ENCODE data around the gene LRBA. TPM values are rescaled to one million over a fixed set of nuclear protein-coding genes. Genes with fewer than 3 reads are reported as not detected.
A peak's percentile ranks its signal among the peaks of the same experiment; 100 is the strongest.

Gene LRBA
- polyA plus RNA-seq, 1 donor, result 52.8 TPM

- H3K4me3 ChIP-seq (ENCODE audit: low read length), result no peak overlapping the region
- no CpG with 5 or more reads among the region's 3 CpGs for WGBS (ENCODE audit: insufficient coverage, low lambda C conversion rate)
- H3K4me1 ChIP-seq (ENCODE audit: control insufficient read depth, insufficient read depth, low read length), result no peaks in the 10 kb centered on the region
- H3K27me3 ChIP-seq (ENCODE audit: control insufficient read depth, insufficient read depth, low read length), result no peaks in the 10 kb centered on the region
- no peak overlapping the region for H3K27ac ChIP-seq (ENCODE audit: low read length)
- DNase-seq, result peak in 1 of 2 donors; percentile 10
- H3K9me3 ChIP-seq (ENCODE audit: control insufficient read depth, low read depth, low read length), result no peaks in the 10 kb centered on the region
- no peaks in the 10 kb centered on the region for H3K36me3 ChIP-seq (ENCODE audit: control insufficient read depth, insufficient read depth, low read length)
These were observed 797.9 kb downstream of the LRBA start for GRCh38 chr4:150217192-150217591.

GRCh38 chr4:150216726-150217125, 798.4 kb downstream of the LRBA start:
- Histone ChIP-seq H3K36me3 (ENCODE audit: control insufficient read depth, insufficient read depth, low read length) (no peaks in the 10 kb centered on the region), H3K9me3 (ENCODE audit: control insufficient read depth, low read depth, low read length) (no peaks in the 10 kb centered on the region), H3K4me1 (ENCODE audit: control insufficient read depth, insufficient read depth, low read length) (no peaks in the 10 kb centered on the region), H3K4me3 (ENCODE audit: low read length) (no peak overlapping the region), H3K27ac (ENCODE audit: low read length) (no peak overlapping the region), H3K27me3 (ENCODE audit: control insufficient read depth, insufficient read depth, low read length) (no peaks in the 10 kb centered on the region)
- DNase-seq, result no peak
- WGBS (ENCODE audit: insufficient coverage, low lambda C conversion rate), result 88% methylated on average over 1 of the region's 5 CpGs

GRCh38 chr4:150215601-150216000, 799.5 kb downstream of the LRBA start:
- no peak overlapping the region for H3K4me3 ChIP-seq (ENCODE audit: low read length)
- no CpG with 5 or more reads among the region's 3 CpGs for WGBS (ENCODE audit: insufficient coverage, low lambda C conversion rate)
- no peaks in the 10 kb centered on the region for H3K36me3 ChIP-seq (ENCODE audit: control insufficient read depth, insufficient read depth, low read length)
- H3K9me3 ChIP-seq (ENCODE audit: control insufficient read depth, low read depth, low read length), result no peaks in the 10 kb centered on the region
- no peak overlapping the region for H3K27ac ChIP-seq (ENCODE audit: low read length)
- no peak for DNase-seq
- no peaks in the 10 kb centered on the region for H3K27me3 ChIP-seq (ENCODE audit: control insufficient read depth, insufficient read depth, low read length)
- no peaks in the 10 kb centered on the region for H3K4me1 ChIP-seq (ENCODE audit: control insufficient read depth, insufficient read depth, low read length)

Other genes with a start within 250 kb of the LRBA start
- 4,115 TPM for gene RPS3A, start 84.3 kb upstream of the LRBA start, polyA plus RNA-seq

Measured in large intestine (tissue), 3 donors.